H9 (cell line): ENCODE data around the gene LRP10. TPM values are rescaled to one million over a fixed set of nuclear protein-coding genes. Genes with fewer than 3 reads are reported as not detected.

Source experiments
- DNase-seq: peaks from one replicate; pipeline ENCODE4 v3.0.0-alpha.2; 2017
- H2AFZ ChIP-seq: one replicate; pipeline ENCODE4 v1.6.1; 2013; ENCODE audit warnings: mild to moderate bottlenecking, low read length, control low read depth, moderate library complexity
- H2AK5ac ChIP-seq: 2 replicates; pipeline ENCODE4 v1.6.1; 2013; ENCODE audit warnings: low read length, control low read depth, mixed read lengths; ENCODE audit not compliant: insufficient read length
- H2BK120ac ChIP-seq: one replicate; pipeline ENCODE4 v1.6.1; 2013; ENCODE audit warnings: low read depth, mild to moderate bottlenecking, low read length, control low read depth, inconsistent platforms; ENCODE audit not compliant: poor library complexity, severe bottlenecking
- H2BK12ac ChIP-seq: 2 replicates; pipeline ENCODE4 v1.6.1; 2013; ENCODE audit warnings: low read length, control low read depth, mixed read lengths, low read depth; ENCODE audit not compliant: insufficient read length
- H2BK15ac ChIP-seq: 2 replicates; pipeline ENCODE4 v1.6.1; 2013; ENCODE audit warnings: low read depth, low read length, control low read depth
- H2BK20ac ChIP-seq: one replicate; pipeline ENCODE4 v1.6.1; 2013; ENCODE audit warnings: low read depth, mild to moderate bottlenecking, low read length, control low read depth, inconsistent platforms; ENCODE audit not compliant: poor library complexity, severe bottlenecking
- H2BK5ac ChIP-seq: 2 replicates; pipeline ENCODE4 v1.6.1; 2013; ENCODE audit warnings: low read length, control low read depth, mixed read lengths; ENCODE audit not compliant: insufficient read length
- H3K14ac ChIP-seq: 2 replicates; pipeline ENCODE4 v1.6.1; 2013; ENCODE audit warnings: low read length, control low read depth; ENCODE audit not compliant: insufficient read depth
- H3K18ac ChIP-seq: 2 replicates; pipeline ENCODE4 v1.6.1; 2013; ENCODE audit warnings: low read depth, mild to moderate bottlenecking, mixed read lengths, low read length, control low read depth; ENCODE audit not compliant: insufficient read length
- H3K23ac ChIP-seq: 2 replicates; pipeline ENCODE4 v1.6.1; 2013; ENCODE audit warnings: low read length, control low read depth, mixed read lengths, low read depth; ENCODE audit not compliant: insufficient read length
- H3K23me2 ChIP-seq: 2 replicates; pipeline ENCODE4 v1.6.1; 2013; ENCODE audit warnings: low read depth, mild to moderate bottlenecking, mixed read lengths, low read length, control low read depth; ENCODE audit not compliant: insufficient read length, poor library complexity, severe bottlenecking
- H3K27ac ChIP-seq: 2 replicates; pipeline ENCODE4 v1.5.1; 2013; ENCODE audit warnings: low read length, control low read depth, mixed read lengths, low read depth; ENCODE audit not compliant: insufficient read length
- H3K27me3 ChIP-seq: 2 replicates; pipeline ENCODE4 v1.6.1; 2013; ENCODE audit warnings: low read length, control low read depth, inconsistent platforms; ENCODE audit not compliant: insufficient read depth
- H3K4ac ChIP-seq: 2 replicates; pipeline ENCODE4 v1.6.1; 2013; ENCODE audit warnings: low read depth, mild to moderate bottlenecking, control low read depth, inconsistent platforms, low read length, moderate library complexity
- H3K4me1 ChIP-seq: 2 replicates; pipeline ENCODE4 v1.6.1; 2013; ENCODE audit warnings: low read length, control low read depth, inconsistent platforms; ENCODE audit not compliant: insufficient read depth
- H3K4me2 ChIP-seq: 2 replicates; pipeline ENCODE4 v1.6.1; 2013; ENCODE audit warnings: low read length, control low read depth, mixed read lengths; ENCODE audit not compliant: insufficient read length, insufficient read depth
- H3K56ac ChIP-seq: 2 replicates; pipeline ENCODE4 v1.6.1; 2013; ENCODE audit warnings: low read depth, mild to moderate bottlenecking, mixed read lengths, low read length, control low read depth; ENCODE audit not compliant: insufficient read length
- H3K79me1 ChIP-seq: 2 replicates; pipeline ENCODE4 v1.6.1; 2013; ENCODE audit warnings: low read depth, mild to moderate bottlenecking, moderate library complexity, low read length, control low read depth, inconsistent platforms; ENCODE audit not compliant: insufficient read depth, poor library complexity, severe bottlenecking
- H3K79me2 ChIP-seq: 2 replicates; pipeline ENCODE4 v1.6.1; 2013; ENCODE audit warnings: low read length, control low read depth, inconsistent platforms; ENCODE audit not compliant: insufficient read depth
- H3K9ac ChIP-seq: 2 replicates; pipeline ENCODE4 v1.6.1; 2013; ENCODE audit warnings: low read length, control low read depth, mixed read lengths; ENCODE audit not compliant: insufficient read length; ENCODE audit errors: extremely low read depth
- H3K9me3 ChIP-seq: one replicate; pipeline ENCODE4 v1.6.1; 2013; ENCODE audit warnings: low read depth, low read length, inconsistent platforms; ENCODE audit not compliant: control insufficient read depth
- H3T11ph ChIP-seq: one replicate; pipeline ENCODE4 v1.6.1; 2013; ENCODE audit warnings: mild to moderate bottlenecking, low read length, control low read depth, inconsistent platforms
- H4K20me1 ChIP-seq: one replicate; pipeline ENCODE4 v1.6.1; 2013; ENCODE audit not compliant: control insufficient read depth, insufficient read length, insufficient read depth
- H4K5ac ChIP-seq: 2 replicates; pipeline ENCODE4 v1.6.1; 2013; ENCODE audit warnings: low read depth, mild to moderate bottlenecking, mixed read lengths, low read length, control low read depth; ENCODE audit not compliant: insufficient read length
- H4K8ac ChIP-seq: replicated peaks from 2 replicates; pipeline ENCODE4 v1.6.1; 2013; ENCODE audit warnings: low read length, control low read depth, mixed read lengths, low read depth; ENCODE audit not compliant: insufficient read length
- H4K91ac ChIP-seq: 2 replicates; pipeline ENCODE4 v1.6.1; 2013; ENCODE audit warnings: low read depth, mild to moderate bottlenecking, moderate library complexity, mixed read lengths, low read length, control low read depth; ENCODE audit not compliant: insufficient read length
- H3K27ac Mint-ChIP-seq, 3 experiments: 2 replicates in 2 of 3; 3 replicates in 1 of 3; pipeline ENCODE4 v1.8.0; 2020 to 2021; ENCODE audit warnings: mixed read lengths in 3 of 3, mild to moderate bottlenecking in 1 of 3, moderate library complexity in 1 of 3
- H3K27me3 Mint-ChIP-seq: 2 replicates; pipeline ENCODE4 v1.8.0; 2021; ENCODE audit warnings: low read depth, mild to moderate bottlenecking, moderate library complexity, mixed read lengths
- H3K36me3 Mint-ChIP-seq, 3 experiments: 2 replicates in 2 of 3; 3 replicates in 1 of 3; pipeline ENCODE4 v1.8.0; 2020 to 2021; ENCODE audit warnings: low read depth in 3 of 3, mixed read lengths in 3 of 3; ENCODE audit not compliant: insufficient read depth in 1 of 3
- H3K4me1 Mint-ChIP-seq, 2 experiments: 2 replicates each; pipeline ENCODE4 v1.8.0; 2020; ENCODE audit warnings: mixed read lengths in 2 of 2
- H3K4me3 Mint-ChIP-seq, 2 experiments: 2 replicates in 1 of 2; 3 replicates in 1 of 2; pipeline ENCODE4 v1.8.0; 2020 to 2021; ENCODE audit warnings: mild to moderate bottlenecking in 2 of 2, mixed read lengths in 2 of 2, moderate library complexity in 1 of 2
- H3K9me3 Mint-ChIP-seq, 2 experiments: 2 replicates in 1 of 2; 3 replicates in 1 of 2; pipeline ENCODE4 v1.8.0; 2020; ENCODE audit warnings: mild to moderate bottlenecking in 2 of 2, mixed read lengths in 2 of 2, moderate library complexity in 1 of 2
- CTCF ChIP-seq: fragments of 200-600 bp; sonication (generic); conservative IDR thresholded peaks from 3 replicates; pipeline ENCODE4 v1.8.0; 2021; ENCODE audit warnings: antibody characterized with exemption, mild to moderate bottlenecking
- total RNA-seq: library from RNA; stranded (reverse); gene quantifications from 2 replicates; pipeline ENCODE4 v1.2.1, GENCODE V29; 2021

The LRP10 gene
- total RNA-seq, 1 experiment from 2014 or later = 13.3 TPM

GRCh38 chr14:22861651-22862050 is 9.9 kb upstream of the LRP10 start:
- Histone ChIP-seq H4K5ac (no peak overlapping the region), H3K27me3 (no peaks in the 10 kb centered on the region), H4K8ac (no peak overlapping the region), H3K23me2 (no peaks in the 10 kb centered on the region), H2BK5ac (no peak overlapping the region), H3K9me3 (no peaks in the 10 kb centered on the region), H3T11ph (no peak overlapping the region), H4K20me1 (no peaks in the 10 kb centered on the region), H3K79me2 (no peaks in the 10 kb centered on the region), H2BK120ac (no peak overlapping the region), H3K18ac (no peak overlapping the region), H3K4me1 (no peaks in the 10 kb centered on the region), H2BK20ac (no peak overlapping the region), H2AK5ac (no peak overlapping the region), H3K14ac (no peak overlapping the region), H3K23ac (no peak overlapping the region), H3K4me2 (no peak overlapping the region), H2BK12ac (no peak overlapping the region), H3K79me1 (no peaks in the 10 kb centered on the region), H3K56ac (no peak overlapping the region), H3K4ac (no peak overlapping the region), H2BK15ac (no peak overlapping the region), H4K91ac (no peak overlapping the region), H3K9ac (no peak overlapping the region), H2AFZ (no peak overlapping the region), H3K27ac (no peak overlapping the region)
- Mint-ChIP-seq H3K4me3 (no peak overlapping the region), H3K9me3 (peaks cover 0 to 3% of the 10 kb centered on the region in 2 experiments; a peak in 1 of 5 replicates), H3K27me3 (no peaks in the 10 kb centered on the region), H3K27ac (no peak overlapping the region), H3K4me1 (peaks cover 0 to 3% of the 10 kb centered on the region in 2 experiments; a peak in 3 of 4 replicates), H3K36me3 (no peaks in the 10 kb centered on the region)
- TF ChIP-seq CTCF = no peak
- no peak for DNase-seq
